Ishikawa (cell line): ENCODE measurements around the gene PTPRQ.

ENCODE experiments used
- CEBPB ChIP-seq: IDR thresholded peaks from 2 replicates; pipeline ENCODE4 v1.6.1; 2012
- EGR1 ChIP-seq: IDR thresholded peaks from 2 replicates; pipeline ENCODE4 v1.6.1; 2012
- EP300 ChIP-seq: IDR thresholded peaks from 2 replicates; pipeline ENCODE4 v1.6.1; 2012; ENCODE audit warnings: borderline replicate concordance
- REST ChIP-seq: IDR thresholded peaks from 2 replicates; pipeline ENCODE4 v1.6.1; 2012; ENCODE audit warnings: low read depth, mild to moderate bottlenecking
- TEAD4 ChIP-seq: IDR thresholded peaks from 2 replicates; pipeline ENCODE4 v1.6.1; 2012
- USF1 ChIP-seq: IDR thresholded peaks from 2 replicates; pipeline ENCODE4 v1.6.1; 2012

- TF ChIP-seq EP300 (no peak), EGR1 (no peak), CEBPB (no peak), USF1 (no peak), REST (no peak), TEAD4 (no peak)
Observed at GRCh38 chr12:80470403-80470802, 26.4 kb downstream of the PTPRQ start.
